HEK293T (cell line): Measurements from ENCODE around the gene ABCA4.

ENCODE experiments used
- BHLHE40 ChIP-seq: fragments of 450-650 bp; IDR thresholded peaks from 2 replicates; pipeline ENCODE4 v1.6.1; 2016; ENCODE audit warnings: mild to moderate bottlenecking, moderate library complexity, borderline replicate concordance
- FOXA1 ChIP-seq: fragments of 450-650 bp; IDR thresholded peaks from 2 replicates; pipeline ENCODE4 v1.6.1; 2016; ENCODE audit warnings: mild to moderate bottlenecking

DNA sequence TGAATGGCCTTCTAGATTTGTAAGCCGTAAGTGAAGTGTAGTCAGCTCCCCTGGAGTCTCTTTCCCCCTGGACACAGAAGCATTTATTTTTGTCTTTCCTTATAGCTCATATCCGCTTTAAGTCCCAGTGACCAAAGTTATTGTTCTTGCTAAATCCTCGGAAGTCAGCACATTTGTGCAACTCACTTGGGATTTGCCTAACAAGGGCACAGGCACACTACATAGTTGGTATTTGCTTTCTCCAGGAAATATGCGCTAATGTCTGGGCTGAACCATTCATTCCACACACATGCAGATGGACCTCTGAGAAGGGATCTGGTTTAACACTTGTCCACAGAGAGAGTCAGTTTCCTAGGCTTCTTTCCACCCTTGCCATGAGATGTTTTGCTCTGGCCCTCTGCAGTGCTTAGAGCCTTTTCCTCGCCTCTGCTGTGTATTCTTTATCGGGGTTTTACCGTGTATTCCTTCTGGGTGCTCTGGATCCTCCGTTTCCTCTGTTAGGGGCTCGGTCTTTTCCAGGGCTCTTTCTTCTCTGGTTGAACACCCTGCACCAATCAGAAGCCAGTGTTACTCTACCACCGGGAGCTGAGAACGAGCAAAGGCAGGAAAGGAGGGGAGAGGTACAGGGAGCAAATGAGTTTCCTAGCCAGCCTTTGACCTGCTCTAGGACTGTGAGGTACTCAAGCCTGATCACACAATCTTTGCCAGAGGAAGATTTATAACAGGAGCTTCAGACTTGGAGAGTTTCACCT, 72.4 kb downstream of the ABCA4 start:
- TF ChIP-seq FOXA1 (no peak), BHLHE40 (no peak)
